ENCODE results near the gene TRIM66. TPM values are rescaled to one million over a fixed set of nuclear protein-coding genes. Genes with fewer than 3 reads are reported as not detected.
A peak's percentile ranks its signal among the peaks of the same experiment; 100 is the strongest.

TRIM66 gene
- total and polyA plus RNA-seq, 2 of the 8 experiments (the other 6 are each of a cell fraction or from before 2014, with no cell fraction given) = 3.1 to 3.5 TPM

DNA sequence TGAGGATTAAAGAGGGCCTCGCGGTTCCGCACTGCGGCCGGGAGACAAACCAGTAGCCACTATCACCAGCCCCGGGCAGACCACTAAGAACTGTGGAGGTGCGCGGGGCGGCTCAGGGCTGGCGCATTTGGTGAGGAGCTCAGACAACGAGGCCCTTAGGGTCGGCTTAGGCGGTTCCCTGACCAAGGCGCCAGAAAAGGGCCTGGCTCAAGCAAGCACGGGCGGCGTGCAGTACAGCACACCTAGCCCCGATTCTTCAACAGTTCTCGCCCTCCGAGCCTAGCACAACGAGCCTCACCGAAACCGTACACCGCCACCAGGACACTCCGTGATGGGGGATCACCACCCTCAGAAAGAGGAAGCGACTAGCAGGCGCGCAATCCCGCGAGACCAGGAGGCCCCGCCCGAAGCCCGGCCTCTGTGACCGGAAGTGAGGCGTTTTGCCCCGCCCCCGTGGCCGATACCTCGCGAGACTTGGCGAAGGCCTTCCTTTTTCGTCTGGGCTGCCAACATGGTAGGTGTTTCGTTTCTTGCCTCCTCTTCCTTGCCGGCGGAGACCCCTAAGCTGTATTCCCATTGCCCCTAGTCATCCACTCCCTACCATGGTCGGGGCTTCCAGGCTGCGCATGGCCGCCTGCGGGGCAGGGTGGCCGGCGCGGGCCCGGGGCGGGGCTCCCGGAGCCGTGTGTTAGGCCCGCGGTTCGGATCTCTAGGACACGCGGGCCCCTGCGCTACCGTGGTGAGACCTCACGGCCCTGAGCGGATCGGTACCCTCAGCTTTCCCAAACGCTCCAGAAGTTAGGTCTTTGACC lies at the start of gene TRIM66, which contains the start of gene RPL27A (continued):
- peak; percentile 57; the same call in 1 of the 2 replicates for TF ChIP-seq SP1 (IDR thresholded peaks at IDR 0.05; ENCODE audit: low read depth, low read length)
- no peak for TF ChIP-seq KDM1A (IDR thresholded peaks at IDR 0.05; ENCODE audit: borderline replicate concordance, low read length)
- TF ChIP-seq SIX5 (IDR thresholded peaks at IDR 0.05; ENCODE audit: low read depth, low read length) = no peak
- TF ChIP-seq TBP (IDR thresholded peaks at IDR 0.05; ENCODE audit: low read depth, low read length) = peak; percentile 97
- no peak for TF ChIP-seq RNF2 (IDR thresholded peaks at IDR 0.05; ENCODE audit: borderline replicate concordance, low read depth, low read length, missing control alignments, poor library complexity, severe bottlenecking)
- peak; percentile 91 for TF ChIP-seq GTF2F1 (IDR thresholded peaks at IDR 0.05; ENCODE audit: borderline replicate concordance, low read depth, low read length)
- no peak for TF ChIP-seq EZH2 (IDR thresholded peaks at IDR 0.05; ENCODE audit: low read depth, low read length, severe bottlenecking)
- TF ChIP-seq GABPA (IDR thresholded peaks at IDR 0.05; ENCODE audit: borderline replicate concordance, insufficient read depth, low read length) = peak; percentile 82; the same call in 1 of the 2 replicates
- no peak for TF ChIP-seq JUND (IDR thresholded peaks at IDR 0.05; ENCODE audit: low read length)
- TF ChIP-seq RFX5 (IDR thresholded peaks at IDR 0.05; ENCODE audit: borderline replicate concordance, low read depth, low read length) = no peak
- TF ChIP-seq, protein P1, sequence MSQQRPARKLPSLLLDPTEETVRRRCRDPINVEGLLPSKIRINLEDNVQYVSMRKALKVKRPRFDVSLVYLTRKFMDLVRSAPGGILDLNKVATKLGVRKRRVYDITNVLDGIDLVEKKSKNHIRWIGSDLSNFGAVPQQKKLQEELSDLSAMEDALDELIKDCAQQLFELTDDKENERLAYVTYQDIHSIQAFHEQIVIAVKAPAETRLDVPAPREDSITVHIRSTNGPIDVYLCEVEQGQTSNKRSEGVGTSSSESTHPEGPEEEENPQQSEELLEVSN (IDR thresholded peaks at IDR 0.05) = peak; percentile 34; the same call in 1 of the 2 replicates
- peak; percentile 80 for TF ChIP-seq RBBP5 (IDR thresholded peaks at IDR 0.05; ENCODE audit: borderline replicate concordance, low read depth, low read length)
- no peak for TF ChIP-seq CHD1 (IDR thresholded peaks at IDR 0.05; ENCODE audit: low read depth, low read length)
- TF ChIP-seq TCF12 (IDR thresholded peaks at IDR 0.05; ENCODE audit: low read depth, low read length) = no peak
- peak; percentile 99 to 100 for TF ChIP-seq POLR2A (IDR thresholded peaks at IDR 0.05; ENCODE audit: control extremely low read depth in 1 of 2, low read depth in 2 of 2, low read length in 2 of 2)
- no peak for TF ChIP-seq SAP30 (IDR thresholded peaks at IDR 0.05; ENCODE audit: insufficient read depth, insufficient replicate concordance, low read length)
- no peak for TF ChIP-seq TEAD4 (IDR thresholded peaks at IDR 0.05; ENCODE audit: low read depth, low read length)
- TF ChIP-seq BCL11A (IDR thresholded peaks at IDR 0.05; ENCODE audit: low read depth in 2 of 2, low read length in 2 of 2) = no peak
- peak; percentile 49 for TF ChIP-seq KDM4A (IDR thresholded peaks at IDR 0.05; ENCODE audit: low read depth, low read length, severe bottlenecking)
- no peak for TF ChIP-seq RXRA (IDR thresholded peaks at IDR 0.05; ENCODE audit: insufficient read depth, low read depth, low read length)
